ENCODE measurements around the gene SMIM13. TPM values are rescaled to one million over a fixed set of nuclear protein-coding genes. Genes with fewer than 3 reads are reported as not detected.

The SMIM13 gene
- total RNA-seq, 4 donors from 2014 or later = 4.1 to 6.3 (median 4.7) TPM

DNA sequence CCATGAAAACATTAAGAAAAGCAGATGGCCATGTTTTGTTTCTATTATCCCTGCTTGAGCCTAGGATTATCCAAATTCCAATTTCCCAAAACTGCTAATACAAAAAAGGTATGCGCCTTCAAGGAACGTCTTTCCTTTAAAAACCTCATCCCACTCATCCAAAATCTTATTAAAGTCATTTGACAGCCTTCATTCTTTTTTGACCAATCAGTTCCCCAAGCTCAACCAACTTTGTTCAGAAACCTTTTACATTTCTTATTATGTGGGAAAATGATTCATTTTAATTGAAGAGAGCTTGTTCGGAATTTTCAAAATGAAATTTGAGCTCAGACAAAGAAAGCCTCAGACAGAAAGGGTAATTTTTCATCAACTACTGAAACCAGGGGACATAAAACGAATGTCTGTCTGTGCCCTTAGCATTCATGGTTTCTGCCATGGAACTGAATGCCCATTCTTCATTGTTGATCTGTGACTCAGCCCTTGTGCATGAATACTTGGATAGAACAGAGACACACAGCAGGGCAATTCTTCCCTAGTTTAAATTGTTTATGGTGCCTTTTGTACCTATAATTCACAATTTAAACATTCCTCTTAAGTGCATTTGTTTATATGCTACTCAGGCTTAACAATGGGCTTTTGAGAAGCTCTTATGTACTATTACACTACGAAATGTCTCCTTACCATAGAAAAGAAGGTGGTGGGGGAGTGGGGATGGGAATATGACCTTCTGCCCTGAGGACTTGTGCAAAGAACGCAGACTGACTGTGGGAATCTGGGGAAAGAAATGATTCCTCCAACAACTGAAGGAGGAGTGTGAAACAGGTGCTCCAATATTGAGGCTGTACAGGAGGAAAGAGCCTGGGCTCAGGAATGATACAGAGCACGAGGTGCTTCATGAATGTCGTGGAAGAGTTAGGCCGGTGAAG lies 67.7 kb downstream of the SMIM13 start:
- DNase-seq = no peak
- Histone ChIP-seq H3K36me3 (no peaks in the 10 kb centered on the region), H3K9me3 (no peaks in the 10 kb centered on the region), H3K27ac (no peak overlapping the region), H3K27me3 (no peaks in the 10 kb centered on the region), H3K4me1 (no peaks in the 10 kb centered on the region), H3K4me3 (no peak overlapping the region)
- TF ChIP-seq, protein P1, sequence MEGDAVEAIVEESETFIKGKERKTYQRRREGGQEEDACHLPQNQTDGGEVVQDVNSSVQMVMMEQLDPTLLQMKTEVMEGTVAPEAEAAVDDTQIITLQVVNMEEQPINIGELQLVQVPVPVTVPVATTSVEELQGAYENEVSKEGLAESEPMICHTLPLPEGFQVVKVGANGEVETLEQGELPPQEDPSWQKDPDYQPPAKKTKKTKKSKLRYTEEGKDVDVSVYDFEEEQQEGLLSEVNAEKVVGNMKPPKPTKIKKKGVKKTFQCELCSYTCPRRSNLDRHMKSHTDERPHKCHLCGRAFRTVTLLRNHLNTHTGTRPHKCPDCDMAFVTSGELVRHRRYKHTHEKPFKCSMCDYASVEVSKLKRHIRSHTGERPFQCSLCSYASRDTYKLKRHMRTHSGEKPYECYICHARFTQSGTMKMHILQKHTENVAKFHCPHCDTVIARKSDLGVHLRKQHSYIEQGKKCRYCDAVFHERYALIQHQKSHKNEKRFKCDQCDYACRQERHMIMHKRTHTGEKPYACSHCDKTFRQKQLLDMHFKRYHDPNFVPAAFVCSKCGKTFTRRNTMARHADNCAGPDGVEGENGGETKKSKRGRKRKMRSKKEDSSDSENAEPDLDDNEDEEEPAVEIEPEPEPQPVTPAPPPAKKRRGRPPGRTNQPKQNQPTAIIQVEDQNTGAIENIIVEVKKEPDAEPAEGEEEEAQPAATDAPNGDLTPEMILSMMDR (IDR thresholded peaks at IDR 0.05) = no peak
- no peak for TF ChIP-seq POLR2A (IDR thresholded peaks at IDR 0.05)

DNA sequence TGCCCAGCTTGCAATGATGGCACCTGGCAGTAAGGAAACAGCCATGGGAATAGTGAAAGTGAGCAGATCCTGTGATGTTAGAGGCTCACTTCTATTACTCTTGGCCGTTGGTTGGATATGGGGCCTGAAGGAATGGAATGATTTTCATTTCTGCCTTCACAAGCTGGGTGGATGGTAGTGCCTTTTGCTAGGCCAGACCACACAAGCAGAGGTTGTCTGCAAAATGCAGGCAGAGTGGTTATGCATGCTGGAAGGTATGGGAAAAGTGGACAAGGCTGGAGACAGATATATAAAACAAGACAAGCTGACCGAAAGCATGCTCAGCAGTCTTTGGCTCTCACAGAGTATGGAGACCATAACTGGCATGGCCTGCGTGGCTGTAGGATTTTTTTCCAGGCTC lies 68.6 kb downstream of the SMIM13 start:
- Histone ChIP-seq H3K9me3 (no peaks in the 10 kb centered on the region), H3K4me3 (no peak overlapping the region), H3K36me3 (no peaks in the 10 kb centered on the region), H3K27me3 (no peaks in the 10 kb centered on the region), H3K4me1 (no peaks in the 10 kb centered on the region), H3K27ac (no peak overlapping the region)
- DNase-seq = no peak
- TF ChIP-seq, protein P1 (IDR thresholded peaks at IDR 0.05) = no peak
- TF ChIP-seq POLR2A (IDR thresholded peaks at IDR 0.05) = no peak

DNA sequence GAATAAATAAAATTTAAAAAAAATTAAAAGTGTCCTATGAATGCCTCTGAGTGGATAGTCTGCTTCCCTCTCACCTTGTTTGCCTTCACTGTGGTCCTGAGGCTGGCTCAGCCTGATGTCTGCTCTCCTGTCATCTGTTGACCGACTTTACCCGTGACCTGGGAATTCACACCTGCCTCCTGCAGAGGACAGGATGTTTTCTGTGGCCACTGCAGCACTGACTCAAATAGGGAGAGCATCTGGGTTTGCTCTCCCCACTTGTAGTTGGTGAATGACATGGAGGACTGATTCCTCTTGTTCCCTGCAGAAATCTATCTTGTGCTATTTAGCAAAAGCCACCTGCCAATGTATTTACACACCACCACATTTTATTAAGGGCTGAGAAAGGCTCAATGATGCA lies 70.3 kb downstream of the SMIM13 start:
- TF ChIP-seq, protein P1 (IDR thresholded peaks at IDR 0.05) = no peak
- no peak for TF ChIP-seq POLR2A (IDR thresholded peaks at IDR 0.05)
- no peak for DNase-seq
- no peak overlapping the region for H3K27ac ChIP-seq
- H3K27me3 ChIP-seq = no peaks in the 10 kb centered on the region
- H3K9me3 ChIP-seq = no peaks in the 10 kb centered on the region
- no peaks in the 10 kb centered on the region for H3K4me1 ChIP-seq
- H3K36me3 ChIP-seq = no peaks in the 10 kb centered on the region
- no peak overlapping the region for H3K4me3 ChIP-seq

GRCh38 chr6:11164717-11165646 lies 71.3 kb downstream of the SMIM13 start:
- H3K27me3 ChIP-seq = no peaks in the 10 kb centered on the region
- no peaks in the 10 kb centered on the region for H3K4me1 ChIP-seq
- H3K27ac ChIP-seq = no peak overlapping the region
- TF ChIP-seq, protein P1 (IDR thresholded peaks at IDR 0.05) = no peak
- no peak for TF ChIP-seq POLR2A (IDR thresholded peaks at IDR 0.05)
- H3K36me3 ChIP-seq = no peaks in the 10 kb centered on the region
- H3K9me3 ChIP-seq = no peaks in the 10 kb centered on the region
- DNase-seq = no peak
- H3K4me3 ChIP-seq = no peak overlapping the region

- Histone ChIP-seq H3K9me3 (no peaks in the 10 kb centered on the region), H3K36me3 (no peaks in the 10 kb centered on the region), H3K4me1 (no peaks in the 10 kb centered on the region), H3K27me3 (no peaks in the 10 kb centered on the region), H3K27ac (no peak overlapping the region), H3K4me3 (no peak overlapping the region)
- TF ChIP-seq, protein P1 (IDR thresholded peaks at IDR 0.05) = no peak
- TF ChIP-seq POLR2A (IDR thresholded peaks at IDR 0.05) = no peak
- DNase-seq = no peak
Observed at GRCh38 chr6:11166948-11167347, 73.3 kb downstream of the SMIM13 start.

Measured in Peyer's patch (tissue), 4 donors.